Endometrial microvascular endothelial cells (primary cell): ENCODE results near the gene HCN3. TPM values are rescaled to one million over a fixed set of nuclear protein-coding genes. Genes with fewer than 3 reads are reported as not detected.

Source experiments
- in situ Hi-C: cut with HindIII; loops from 2 replicates; pipeline ENCODE4 v1.10.0; 2017; ENCODE audit warnings: low sequenced_read_pairs, low pct_unique_long_range_greater_than_20kb; ENCODE audit errors: inconsistent ontology term
- total RNA-seq: library from RNA; depleted of rRNA; stranded (reverse); fragments of >200 nt; gene quantifications from one replicate; pipeline ENCODE4 v1.2.3, GENCODE V29; 2015; ENCODE audit errors: inconsistent ontology term

HCN3 gene
- total RNA-seq, 1 donor from 2014 or later: 0.19 TPM

DNA sequence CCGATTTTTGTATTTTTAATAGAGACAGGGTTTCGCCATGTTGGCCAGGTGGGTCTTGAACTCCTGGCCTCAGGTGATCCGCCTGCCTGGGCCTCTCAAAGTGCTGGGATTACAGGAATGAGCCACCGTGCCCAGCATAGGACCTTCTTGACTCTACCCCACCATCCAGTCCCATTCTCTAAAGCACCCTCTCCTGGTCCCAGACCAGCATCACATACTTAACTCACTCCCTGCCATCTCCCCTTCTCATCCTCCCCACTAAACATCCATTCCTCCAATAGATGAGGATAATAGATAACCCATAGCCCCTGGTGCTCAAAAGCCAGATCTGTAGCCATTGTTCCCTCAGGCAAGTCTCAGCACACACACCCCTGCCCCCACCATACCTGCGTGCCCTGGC, 24.1 kb upstream of the HCN3 start:
- in situ Hi-C loops: no loop called here

DNA sequence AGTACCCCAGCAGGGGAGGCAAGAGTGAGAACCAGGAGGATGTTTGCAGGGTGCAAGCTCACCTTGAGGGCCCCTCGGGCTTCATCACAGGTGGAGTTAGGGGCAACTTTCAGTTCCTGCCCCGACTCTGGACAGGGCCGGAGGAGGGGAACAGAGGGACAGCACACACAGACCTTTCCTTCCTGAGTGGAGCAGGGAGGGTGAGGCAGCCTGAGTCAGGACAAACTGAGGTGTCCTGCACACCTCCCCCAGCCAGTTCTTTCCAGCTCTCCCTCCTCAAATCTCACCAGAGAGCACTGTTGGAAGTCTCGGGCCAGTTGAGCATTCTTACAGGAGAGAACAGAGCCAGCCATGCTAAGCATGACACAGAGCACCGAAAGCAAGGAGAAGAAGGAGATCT, 23.5 kb upstream of the HCN3 start:
- in situ Hi-C loops: no loop called here

DNA sequence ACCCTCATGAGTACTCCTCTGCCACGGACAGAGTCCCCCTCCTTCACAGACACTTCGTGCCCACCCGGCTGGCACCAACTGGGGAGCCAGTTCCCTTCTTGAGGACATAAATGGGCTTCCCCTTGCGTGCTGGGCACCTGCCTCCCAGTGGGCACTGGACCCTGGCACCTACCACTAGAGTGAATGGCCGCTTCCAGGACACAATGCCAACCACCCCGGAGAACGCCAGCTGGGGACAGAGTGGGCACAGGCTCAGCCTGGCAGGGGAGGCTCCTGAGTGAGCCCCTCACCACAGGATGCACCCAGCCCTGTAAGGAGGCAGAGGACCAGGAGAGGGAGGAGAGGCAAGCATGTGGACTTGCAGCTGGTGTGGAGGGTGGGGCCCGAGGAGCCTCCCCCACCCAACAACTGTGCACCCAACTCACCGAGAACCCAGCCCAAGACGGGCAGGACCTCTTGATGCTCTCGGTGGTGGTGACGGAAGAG, 23.0 kb upstream of the HCN3 start:
- in situ Hi-C loops: no loop called here

GRCh38 chr1:155254714-155255242, 22.5 kb upstream of the HCN3 start:
- in situ Hi-C loops: no loop called here

GRCh38 chr1:155255243-155256007, 21.8 kb upstream of the HCN3 start, which contains the start of gene ENTREP3:
Gene ENTREP3, minus strand, starts transcription at chr1:155255483. Its CDS starts 606 bp downstream, at chr1:155254877.
- in situ Hi-C loops: no loop called here

DNA sequence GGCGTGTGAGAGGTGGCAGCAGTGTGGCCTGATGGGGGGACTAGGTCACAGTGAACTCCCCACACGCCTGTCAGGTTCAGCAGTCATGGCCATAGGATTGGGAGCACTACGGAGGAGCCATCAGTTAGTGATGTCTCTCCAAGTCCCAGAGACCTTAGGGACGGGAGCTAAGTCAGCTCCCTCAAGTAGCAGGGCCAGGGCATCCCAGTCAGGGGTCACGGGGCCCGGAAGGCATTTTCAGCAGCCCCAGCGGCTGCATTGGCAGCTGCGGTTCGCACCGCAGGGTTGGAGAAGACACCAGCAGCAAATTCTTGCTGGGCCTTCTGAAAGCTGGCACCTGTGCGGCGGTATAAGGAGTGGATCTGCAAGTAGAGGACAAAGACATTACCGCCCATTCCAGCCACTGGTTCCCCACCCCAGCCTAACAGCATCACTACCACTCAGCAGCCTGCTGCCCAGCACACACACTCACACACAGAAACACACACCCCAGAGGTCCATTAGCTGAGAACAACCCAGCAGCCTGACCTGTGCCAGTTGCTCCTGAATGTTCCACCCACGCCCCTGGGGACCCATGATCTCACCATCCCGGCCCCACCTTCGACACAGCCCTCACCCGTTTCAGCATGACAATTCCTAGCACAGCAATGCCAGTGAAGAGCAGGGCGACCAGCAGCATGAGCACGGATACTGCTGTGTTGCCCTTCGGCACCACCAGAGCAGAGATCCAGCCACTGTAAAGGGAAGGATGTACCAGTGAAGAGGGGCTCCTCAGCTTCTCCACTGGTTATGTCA, 21.0 kb upstream of the HCN3 start:
- in situ Hi-C loops: no loop called here

DNA sequence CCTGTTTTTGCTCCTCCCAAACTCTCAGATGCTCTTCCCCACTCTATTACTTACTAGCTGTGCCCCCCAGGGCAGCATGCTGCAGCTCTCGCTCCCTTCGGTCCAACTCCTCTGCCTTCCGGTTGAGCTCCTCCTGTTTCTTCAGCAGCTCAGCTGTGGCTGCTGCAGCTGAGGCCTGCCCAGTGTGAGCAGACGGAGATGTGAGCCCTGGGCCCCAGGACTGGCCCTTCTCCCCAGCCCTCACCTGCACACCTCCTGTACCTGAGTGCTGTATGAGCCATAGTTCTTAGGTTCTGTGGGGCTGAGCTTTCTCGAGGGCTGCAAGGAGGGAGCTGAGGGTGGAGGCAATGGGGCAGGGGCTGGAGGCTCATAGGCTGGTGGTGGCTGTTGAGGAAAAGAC, 17.0 kb upstream of the HCN3 start:
- in situ Hi-C loops: no loop called here

GRCh38 chr1:155261493-155261851, 15.8 kb upstream of the HCN3 start:
- in situ Hi-C loops: no loop called here

GRCh38 chr1:155261852-155262673, 15.2 kb upstream of the HCN3 start, which contains the start of gene SCAMP3:
Gene SCAMP3, minus strand, starts transcription at chr1:155262360. Its CDS starts 209 bp downstream, at chr1:155262151.
- in situ Hi-C loops: no loop called here

DNA sequence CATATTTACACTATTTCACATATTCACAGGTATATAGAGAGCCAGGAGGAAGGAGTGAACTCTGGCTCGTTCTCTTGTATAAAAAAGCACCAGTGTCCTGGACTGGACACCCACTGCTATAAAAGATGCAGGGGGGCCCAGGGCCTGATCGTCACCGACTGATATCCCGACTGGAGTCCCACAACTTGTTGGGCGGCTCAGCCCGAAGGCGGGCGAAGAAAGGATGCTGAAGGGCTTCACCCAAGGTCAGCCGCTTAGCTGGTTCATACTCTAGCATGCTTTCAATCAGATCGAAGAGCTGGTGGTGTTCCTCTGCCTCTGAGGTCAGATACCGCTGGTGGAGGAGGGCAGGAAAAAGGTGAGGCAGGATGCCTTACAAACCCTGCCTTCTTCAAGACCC, 14.2 kb upstream of the HCN3 start:
- in situ Hi-C loops: no loop called here

GRCh38 chr1:155266553-155266952, 10.7 kb upstream of the HCN3 start:
- in situ Hi-C loops: no loop called here

DNA sequence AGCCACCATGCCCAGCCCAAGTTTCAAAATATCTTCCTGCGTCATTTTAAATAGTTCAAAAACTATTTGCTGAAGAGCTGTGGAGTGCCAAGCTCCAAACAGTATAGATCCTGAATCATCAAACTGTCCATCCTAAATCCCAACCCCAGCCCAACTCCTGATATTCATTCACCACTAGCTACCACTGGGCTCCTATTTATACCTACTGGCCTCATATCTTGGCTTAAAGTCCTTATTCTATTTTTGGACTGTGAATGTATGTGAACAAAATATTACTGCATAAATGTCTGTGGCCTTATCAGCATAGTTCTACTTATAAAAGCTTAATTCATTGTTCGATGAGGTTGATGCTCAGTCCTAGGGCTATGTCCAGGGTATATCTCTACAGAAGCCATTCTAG, 9.9 kb upstream of the HCN3 start:
- in situ Hi-C loops: no loop called here

DNA sequence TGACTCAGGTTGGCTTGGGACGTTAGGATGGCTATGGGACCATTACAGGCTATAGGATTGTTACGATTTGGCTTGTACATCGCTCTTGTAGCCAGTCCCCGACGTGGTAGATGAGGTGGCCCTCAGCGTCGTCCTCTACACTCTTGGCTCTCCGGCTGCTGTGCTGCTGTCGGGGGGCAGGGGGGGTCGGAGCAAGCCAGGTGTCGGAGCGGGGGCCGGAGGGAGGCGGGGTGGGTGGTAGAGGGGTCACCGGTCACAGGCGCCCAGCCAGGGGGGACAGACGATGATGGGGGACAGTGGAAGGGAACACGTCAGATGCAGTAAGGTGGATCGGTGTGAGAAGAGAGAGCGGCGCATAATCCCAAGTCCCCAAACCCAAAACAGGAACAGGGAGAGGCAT, 8.6 kb upstream of the HCN3 start:
- in situ Hi-C loops: no loop called here

GRCh38 chr1:155269381-155269780, 7.9 kb upstream of the HCN3 start:
- in situ Hi-C loops: no loop called here

- in situ Hi-C loops: no loop called here
Measured at GRCh38 chr1:155272466-155273342, 4.6 kb upstream of the HCN3 start.

GRCh38 chr1:155273343-155274245, 3.7 kb upstream of the HCN3 start, which contains the start of gene CLK2:
Gene CLK2, minus strand, starts transcription at chr1:155273504. Its CDS starts 2,527 bp downstream, at chr1:155270977.
- in situ Hi-C loops: no loop called here
